ENCODE data around the gene DDX41.
"Not testable (repeated sequence)": the region's sequence is repeated elsewhere in the genome, so short reads cannot be mapped to it uniquely, and the experiment has no call there.

The DDX41 gene

DNA sequence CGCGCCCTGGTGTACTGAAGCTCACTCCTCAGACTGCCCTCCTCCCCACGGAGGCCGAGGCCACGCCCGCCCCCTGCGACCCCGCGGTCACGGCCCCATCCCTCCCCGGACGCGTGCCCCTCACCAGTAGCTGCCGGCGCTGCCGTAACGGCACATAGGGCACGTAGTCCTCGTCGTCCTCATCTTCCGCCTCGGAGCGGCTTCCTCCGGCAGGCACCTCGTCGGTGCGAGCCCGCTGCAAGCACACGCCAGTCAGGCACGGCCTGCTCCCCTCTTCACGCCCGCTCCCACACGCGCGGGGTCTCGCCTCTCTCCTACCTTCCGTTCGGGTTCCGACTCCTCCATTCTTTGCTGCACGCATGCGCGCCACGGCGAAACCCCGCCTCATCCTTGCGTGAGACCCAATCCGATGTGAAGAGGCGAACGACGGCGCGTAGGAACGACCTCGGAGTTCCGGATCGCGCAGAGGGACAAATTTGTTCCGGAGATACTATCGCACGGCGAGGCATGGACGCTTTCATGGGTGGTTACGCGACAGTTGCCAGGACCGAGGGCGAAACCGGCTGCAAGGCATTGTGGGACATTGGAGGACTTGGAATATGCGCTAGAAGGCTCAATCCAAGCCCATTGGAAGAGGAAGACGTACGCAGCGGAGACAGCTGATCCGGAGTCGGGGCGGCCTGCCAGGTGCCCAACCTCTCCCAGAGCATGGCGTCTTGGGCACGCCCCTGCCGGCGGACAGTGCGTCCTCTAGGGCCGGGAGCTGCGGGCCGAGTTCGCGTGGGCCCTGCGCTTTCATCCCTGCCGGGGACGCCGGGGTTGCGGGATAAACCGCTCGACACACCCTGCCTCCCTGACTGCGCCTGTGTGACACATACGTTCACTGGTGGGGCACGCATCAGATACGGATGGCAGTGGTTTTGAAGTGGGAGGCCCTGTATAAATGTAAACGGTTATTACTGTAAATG is at the start of gene DDX41:
Gene DDX41 (minus strand): TSS at position 361 of the 968 bp plus-strand sequence. CDS start 16 bp downstream, at position 345.
- peak; percentile 93 for DNase-seq

GRCh38 chr5:177565046-177565445 is 48.3 kb upstream of the DDX41 start:
- no peak for DNase-seq

- not testable (repeated sequence) for DNase-seq
These were observed 42.7 kb upstream of the DDX41 start for GRCh38 chr5:177559446-177559941.

DNA sequence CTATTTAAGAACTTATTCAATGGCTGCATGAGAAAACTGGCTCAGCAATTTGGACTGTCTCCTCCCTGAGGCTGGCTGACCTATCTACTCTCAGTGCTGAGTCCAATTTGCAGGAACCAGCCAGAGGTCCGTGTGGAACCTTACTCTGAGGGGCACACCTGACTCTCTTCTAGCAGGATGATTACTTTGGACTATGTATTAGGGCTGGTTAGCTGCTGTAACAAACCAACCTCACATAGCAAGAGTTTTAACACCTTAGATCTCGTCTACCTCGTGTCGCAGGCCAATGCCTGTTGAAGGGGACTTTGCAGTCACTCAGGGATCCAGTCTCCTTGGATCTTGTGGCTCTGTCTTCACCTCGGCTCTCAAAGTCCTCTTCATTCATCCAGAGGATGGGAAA is 41.0 kb upstream of the DDX41 start:
- DNase-seq: no peak

- no peak for DNase-seq
These were observed 40.4 kb upstream of the DDX41 start for GRCh38 chr5:177557041-177557647.

- DNase-seq: no peak
These were observed 38.9 kb upstream of the DDX41 start for GRCh38 chr5:177555665-177556064.

GRCh38 chr5:177555228-177555627 is 38.5 kb upstream of the DDX41 start:
- DNase-seq: no peak

- peak; percentile 94 for DNase-seq
These were observed 37.8 kb upstream of the DDX41 start, which contains the start of gene FAM193B for GRCh38 chr5:177554474-177555111. FAM193B (minus strand) TSS chr5:177554563; CDS start chr5:177554458, 105 bp downstream.

- peak; percentile 49 for DNase-seq
These were observed 37.1 kb upstream of the DDX41 start for GRCh38 chr5:177553671-177554429.

- no peak for DNase-seq
These were observed 36.2 kb upstream of the DDX41 start for GRCh38 chr5:177552839-177553455.

DNA sequence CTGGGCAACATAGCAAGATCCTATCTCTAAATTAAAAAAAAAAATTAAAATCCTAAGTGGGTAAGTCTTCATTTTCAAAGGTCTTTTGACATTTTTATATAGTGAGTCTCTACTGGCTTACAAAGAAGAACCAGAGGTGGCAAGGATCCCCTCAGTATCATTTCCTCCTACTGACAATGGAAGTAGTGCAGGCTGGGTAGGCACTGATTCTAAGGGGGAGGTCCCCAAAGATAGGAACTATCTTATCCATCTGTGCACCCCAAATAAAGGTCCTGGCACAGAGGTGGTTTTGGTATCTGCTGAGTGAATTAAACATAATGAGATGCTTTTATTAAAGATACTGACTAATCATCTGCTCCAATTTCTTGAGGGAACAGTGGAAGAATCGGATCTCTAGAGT is 33.4 kb upstream of the DDX41 start:
- no peak for DNase-seq

GRCh38 chr5:177548495-177548894 is 31.7 kb upstream of the DDX41 start:
- DNase-seq: no peak

GRCh38 chr5:177547736-177548135 is 31.0 kb upstream of the DDX41 start:
- no peak for DNase-seq

DNA sequence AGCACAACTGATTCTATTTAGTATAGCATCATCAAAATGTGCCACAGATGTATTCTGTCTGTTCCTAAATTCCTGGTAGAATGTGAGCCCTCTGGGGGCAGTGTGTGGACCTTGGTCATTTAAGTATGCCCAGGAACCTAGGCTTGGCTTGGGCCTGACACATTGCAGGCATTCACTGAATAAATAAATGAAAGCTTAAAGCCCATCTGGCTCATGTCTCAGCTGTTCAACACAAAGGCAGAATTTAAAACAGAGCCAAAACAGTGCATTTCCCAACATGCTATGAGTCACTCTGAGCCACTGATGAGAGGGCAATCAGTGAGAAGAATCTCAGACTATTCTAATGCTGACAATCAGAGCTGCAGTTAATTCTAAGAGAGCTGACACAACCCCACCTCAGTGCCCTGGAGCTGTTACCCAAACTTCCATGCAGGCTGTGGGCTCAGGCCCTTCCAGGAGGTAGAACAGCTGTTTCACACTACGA is 29.5 kb upstream of the DDX41 start:
- no peak for DNase-seq

- DNase-seq: no peak
These were observed 28.9 kb upstream of the DDX41 start for GRCh38 chr5:177545487-177546257.

DNA sequence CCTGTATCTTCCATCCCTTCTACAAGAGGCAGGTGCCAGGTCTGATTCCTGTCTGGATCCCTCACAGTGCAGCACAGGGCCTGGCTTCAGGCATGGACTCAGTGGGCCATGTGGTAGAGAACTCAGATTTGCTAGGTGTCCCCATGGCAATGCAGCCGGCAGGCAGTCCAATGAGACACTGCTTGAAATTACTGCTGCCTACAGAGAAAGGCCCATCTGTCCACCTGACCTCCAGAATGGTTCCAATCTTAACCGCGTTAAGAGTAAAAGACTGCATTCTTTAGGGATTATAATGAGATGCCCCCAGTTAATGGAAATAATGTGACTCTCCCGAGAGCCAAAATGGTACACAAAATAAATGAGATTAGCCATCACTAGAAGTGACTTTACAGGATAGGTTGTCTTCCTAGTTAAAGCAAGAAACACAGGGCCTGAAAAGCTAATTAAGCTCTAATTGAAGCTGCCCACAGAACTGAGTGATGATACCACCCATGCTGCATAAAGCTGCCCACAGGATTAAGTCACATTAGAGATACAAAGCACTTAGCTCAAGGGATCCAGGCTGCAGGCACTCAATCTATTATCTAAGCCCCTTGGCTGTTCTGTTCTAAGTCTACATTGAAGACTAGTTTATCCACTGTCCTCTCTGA is 26.2 kb upstream of the DDX41 start:
- DNase-seq: no peak

- DNase-seq: no peak
These were observed 23.7 kb upstream of the DDX41 start for GRCh38 chr5:177540438-177540837.

- DNase-seq: no peak
These were observed 22.6 kb upstream of the DDX41 start for GRCh38 chr5:177539411-177539810.

GRCh38 chr5:177538876-177539275 is 22.1 kb upstream of the DDX41 start:
- DNase-seq: no peak
